Motor neuron (in vitro differentiated cells): ENCODE data around the gene JAG1. TPM values are rescaled to one million over a fixed set of nuclear protein-coding genes. Genes with fewer than 3 reads are reported as not detected.

Experiments
- ATAC-seq, 8 experiments: fragments of 200-7000 bp; cut with Tn5 transposase; replicated peaks in 6 of 8; 2 replicates each; pipeline ENCODE4 v1.8.0; 2021; ENCODE audit warnings: mild to moderate bottlenecking in 8 of 8, moderate library complexity in 8 of 8
- H3K27ac ChIP-seq, 2 donors: fragments of 250-450 bp; sonication (Bioruptor Pico); 2 replicates each; pipeline ENCODE4 v1.9.0; 2021; ENCODE audit warnings: antibody characterized with exemption in 2 of 2, mild to moderate bottlenecking in 2 of 2, moderate library complexity in 1 of 2
- H3K4me1 ChIP-seq, 2 donors: fragments of 250-450 bp; sonication (Bioruptor Pico); replicated peaks in 1 of 2; 2 replicates each; pipeline ENCODE4 v1.6.1; 2021; ENCODE audit warnings: antibody characterized with exemption in 2 of 2, mild to moderate bottlenecking in 2 of 2, moderate library complexity in 1 of 2
- H3K4me3 ChIP-seq, 5 donors: fragments of 250-450 bp; sonication (Bioruptor Pico); 2 replicates each; pipeline ENCODE4 v1.9.0; 2021; ENCODE audit warnings: antibody characterized with exemption in 5 of 5, mild to moderate bottlenecking in 5 of 5, moderate library complexity in 4 of 5
- WGBS, 10 experiments: fragments of 450-650 bp; shearing (Covaris generic); methylation state at CpG; one replicate each; pipeline ENCODE4 v1.0.0; 2022; 5-methylcytosine and 5-hydroxymethylcytosine counted together
- in situ Hi-C, 9 experiments: fragments of 400-800 bp; cut with MboI; loops; one replicate each; pipeline ENCODE4 v1.15.0; 2021; ENCODE audit warnings: low sequenced_read_pairs in 9 of 9, low pct_unique_long_range_greater_than_20kb in 2 of 9; ENCODE audit not compliant: unreplicated experiment in 9 of 9
- total RNA-seq, 8 experiments: library from RNA; unstranded; fragments of 300-600 nt; gene quantifications; 2 replicates each; pipeline versions ENCODE4 v1.2.3 to v1.2.4, GENCODE V29; 2022

The JAG1 gene
- total RNA-seq, 8 experiments from 2014 or later, result 15.3 to 93.4 (median 27.9) TPM

DNA sequence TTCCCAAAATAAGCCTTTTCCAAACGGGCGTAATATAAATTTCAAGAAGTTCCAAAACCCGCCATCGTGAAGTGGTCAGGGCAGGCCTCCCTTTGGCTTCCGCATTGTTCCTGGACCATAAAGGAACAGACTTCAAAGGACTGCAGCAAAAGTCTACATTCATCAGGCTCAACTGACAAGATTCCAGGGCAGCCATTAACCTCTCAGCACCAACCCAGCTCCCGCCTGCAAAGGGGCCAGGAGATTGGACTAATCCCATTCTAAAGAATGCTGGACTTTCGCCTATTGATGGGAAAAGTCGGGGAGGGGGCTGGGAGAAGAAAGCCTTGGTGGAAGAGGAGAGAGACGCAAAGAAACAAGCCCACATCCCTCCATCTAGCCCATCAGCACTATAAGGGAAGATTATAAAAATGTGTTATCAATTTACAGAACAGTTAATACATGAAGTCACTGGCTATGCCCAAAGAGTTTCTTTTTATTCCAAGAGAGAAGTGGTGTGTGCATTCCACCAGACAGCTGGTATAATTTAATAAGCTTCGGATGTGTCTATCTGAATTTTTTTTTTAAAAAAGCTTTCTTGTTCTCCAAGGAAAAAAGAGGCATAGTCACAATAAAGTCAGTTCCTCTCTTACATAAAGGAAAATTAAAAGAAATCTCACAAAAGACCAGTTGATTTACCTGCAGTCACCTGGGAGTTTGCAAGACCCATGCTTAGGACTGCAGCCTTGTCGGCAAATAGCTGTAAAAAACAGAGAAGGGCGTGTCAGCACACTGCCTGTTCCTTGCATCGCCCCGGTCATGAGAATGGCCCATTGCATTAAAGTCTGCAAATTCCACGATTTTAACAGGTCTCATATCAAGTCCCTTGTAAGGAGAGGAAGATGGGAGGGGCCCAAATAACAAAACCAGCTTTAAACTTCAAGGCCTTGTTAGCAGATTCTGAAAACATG lies 17.8 kb downstream of the JAG1 start:
- Histone ChIP-seq H3K4me3 (no peak overlapping the region), H3K27ac (no peak overlapping the region), H3K4me1 (peaks cover 55% of the 10 kb centered on the region in 2 donors)
- ATAC-seq, result peak in 5 of 8 experiments; percentile 33 to 43 (median 38)
- WGBS, 10 experiments, result 7 to 89% (median 39%) methylated on average over 3 to 14 of the region's 15 CpGs
- in situ Hi-C loops, result loop anchor here in 3 of 9 experiments (25.0 kb wide), 2 partner anchors 94 to 606 kb away; no protein-coding TSS in a partner anchor

DNA sequence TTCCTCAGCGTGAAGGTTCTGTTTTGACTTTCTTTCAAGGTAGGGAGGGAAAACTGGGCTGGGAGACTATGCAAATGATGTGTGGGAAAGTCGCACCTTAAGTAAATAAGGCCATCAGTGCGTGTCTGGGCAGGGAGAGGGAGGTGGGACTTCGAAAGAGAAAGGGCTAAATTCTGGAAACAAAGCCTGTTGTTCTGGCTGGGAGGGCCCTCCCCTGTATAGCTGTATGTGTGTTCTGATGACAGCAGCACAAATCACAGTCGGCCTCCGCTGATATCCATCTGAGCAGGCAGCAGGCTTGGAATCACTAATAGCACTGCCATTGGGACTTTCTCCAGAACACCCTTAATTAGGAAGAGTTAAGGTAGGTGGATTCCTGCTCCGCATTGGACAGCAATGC lies 19.2 kb downstream of the JAG1 start:
- Histone ChIP-seq H3K27ac (no peak overlapping the region), H3K4me1 (peaks cover 68 to 69% of the 10 kb centered on the region in 2 donors), H3K4me3 (no peak overlapping the region)
- WGBS, 10 experiments, result 24 to 100% (median 71%) methylated on average over 1 to 7 of the region's 7 CpGs; no CpG with 5 or more reads in 1 of the 10 experiments
- peak in 5 of 8 experiments; percentile 6 to 58 (median 56) for ATAC-seq
- in situ Hi-C loops, result loop anchor here in 3 of 9 experiments (25.0 kb wide), 2 partner anchors 92 to 608 kb away; no protein-coding TSS in a partner anchor

DNA sequence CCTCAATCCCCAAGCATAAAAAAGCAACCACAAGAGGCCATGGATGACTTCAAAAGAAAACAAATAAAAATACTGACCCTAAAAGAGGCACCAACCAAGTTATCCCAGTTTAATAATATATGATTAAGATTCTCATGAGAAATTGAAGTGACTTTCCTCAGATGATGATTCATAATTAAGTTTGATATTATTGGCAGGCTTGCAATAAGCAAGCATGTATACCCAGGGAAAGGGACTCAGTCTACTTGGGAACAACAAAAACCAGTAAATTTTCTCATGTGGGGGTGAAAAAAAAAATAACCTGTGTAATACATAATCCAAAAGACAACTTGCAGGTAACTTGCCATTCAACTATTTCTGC lies 19.6 kb downstream of the JAG1 start:
- Histone ChIP-seq H3K4me3 (no peak overlapping the region), H3K27ac (no peak overlapping the region), H3K4me1 (peaks cover 72 to 73% of the 10 kb centered on the region in 2 donors)
- in situ Hi-C loops, result loop anchor here in 3 of 9 experiments (25.0 kb wide), 2 partner anchors 92 to 608 kb away; no protein-coding TSS in a partner anchor
- ATAC-seq, result no peak

DNA sequence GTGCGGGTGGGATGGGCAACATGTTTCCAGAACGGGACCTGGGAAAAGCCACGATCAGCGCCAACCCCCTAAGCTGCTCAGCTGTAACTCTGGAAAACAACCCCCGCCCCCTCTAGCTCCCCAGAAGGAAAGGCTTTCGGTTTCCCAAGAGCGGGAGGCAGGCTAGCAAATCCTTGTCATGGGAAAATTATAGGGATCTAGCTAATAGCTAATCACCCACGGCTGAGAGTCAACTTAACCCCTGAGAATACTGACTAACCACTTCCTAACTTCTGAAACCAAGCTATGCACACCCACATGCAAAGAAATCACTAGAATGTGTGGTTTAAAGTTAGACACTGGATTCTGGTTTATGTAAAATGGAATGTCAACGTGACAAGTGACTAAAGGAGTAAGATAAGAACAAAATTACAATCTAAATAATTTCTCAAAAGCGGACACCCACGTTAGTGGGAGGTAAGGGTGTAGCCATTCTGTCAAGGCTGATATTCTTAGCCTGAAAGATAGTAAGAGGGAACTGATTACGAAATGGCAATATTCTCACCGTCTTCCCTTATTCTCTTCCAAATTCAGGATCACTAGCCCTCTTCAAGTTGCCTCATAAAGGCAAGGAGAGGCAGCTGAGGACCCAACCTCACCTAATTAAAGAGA lies 20.1 kb downstream of the JAG1 start:
- Histone ChIP-seq H3K4me3 (no peak overlapping the region), H3K4me1 (peaks cover 78% of the 10 kb centered on the region in 2 donors), H3K27ac (peak overlapping the region in 1 of 2 donors; percentile 17)
- WGBS, 10 experiments, result 11 to 77% (median 51%) methylated on average over 1 to 5 of the region's 13 CpGs
- peak in 1 of 8 experiments; percentile 17 for ATAC-seq
- in situ Hi-C loops, result loop anchor here in 3 of 9 experiments (25.0 kb wide), 2 partner anchors 91 to 609 kb away; no protein-coding TSS in a partner anchor

DNA sequence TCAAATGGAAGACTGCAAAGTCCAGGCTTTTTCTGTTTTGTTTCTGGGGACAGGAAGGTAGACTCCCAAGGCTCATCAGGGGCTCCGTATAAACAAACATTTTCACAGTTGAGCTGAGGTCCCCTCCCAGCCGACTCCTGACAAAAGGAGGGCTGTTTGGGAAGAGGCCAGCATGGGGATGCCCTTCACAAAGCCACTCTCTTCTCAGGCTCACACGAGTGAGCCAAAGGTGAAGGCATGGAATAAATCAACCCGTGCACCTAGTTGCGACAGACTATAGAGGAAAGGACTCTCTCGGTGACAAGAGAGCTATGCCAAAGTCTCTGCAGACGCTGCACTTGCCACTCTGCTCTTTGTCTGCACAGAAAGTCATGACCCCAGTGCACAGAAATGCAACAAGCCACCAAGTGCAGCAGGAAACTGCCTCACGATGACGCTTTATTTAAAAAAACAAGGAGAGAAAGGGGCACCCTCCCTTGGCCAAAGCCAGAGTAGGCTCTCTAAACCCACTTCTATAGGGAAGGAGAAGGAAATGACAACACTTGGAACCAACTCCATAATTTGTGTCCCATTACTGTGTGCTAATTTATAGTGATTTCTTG lies 21.0 kb downstream of the JAG1 start:
- Histone ChIP-seq H3K27ac (peak overlapping the region in 1 of 2 donors; percentile 31), H3K4me1 (peaks cover 87 to 88% of the 10 kb centered on the region in 2 donors), H3K4me3 (no peak overlapping the region)
- in situ Hi-C loops, result loop anchor here in 3 of 9 experiments (25.0 kb wide), 2 partner anchors 90 to 610 kb away; no protein-coding TSS in a partner anchor
- peak in 5 of 8 experiments; percentile 29 to 63 (median 57) for ATAC-seq
- WGBS, 10 experiments, result 0 to 100% (median 17%) methylated on average over 1 to 8 of the region's 9 CpGs; no CpG with 5 or more reads in 2 of the 10 experiments

DNA sequence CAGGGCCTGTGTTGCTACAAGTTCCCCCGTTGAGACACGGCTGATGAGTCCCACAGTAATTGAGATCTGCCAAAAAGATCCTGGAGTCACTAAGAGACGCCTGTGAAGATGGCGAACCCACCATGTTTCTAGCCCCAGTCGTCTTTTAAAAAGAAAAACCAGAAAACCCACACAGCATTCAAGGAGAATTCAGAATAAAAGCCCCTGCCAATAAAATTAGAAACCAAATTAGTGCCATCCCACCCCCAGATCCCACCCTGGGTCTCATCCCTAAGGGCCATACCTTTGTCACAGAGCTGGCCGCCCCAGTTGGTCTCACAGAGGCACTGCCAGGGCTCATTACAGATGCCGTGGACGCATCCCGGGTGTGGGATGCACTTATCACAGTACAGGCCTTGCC lies 21.6 kb downstream of the JAG1 start:
- peak in 2 of 8 experiments; percentile 1 for ATAC-seq
- Histone ChIP-seq H3K27ac (peak overlapping the region in 1 of 2 donors; percentile 31), H3K4me1 (peaks cover 93% of the 10 kb centered on the region in 2 donors), H3K4me3 (no peak overlapping the region)
- WGBS, 10 experiments, result 75 to 100% (median 86%) methylated on average over 2 to 5 of the region's 9 CpGs; no CpG with 5 or more reads in 4 of the 10 experiments
- in situ Hi-C loops, result loop anchor here in 3 of 9 experiments (25.0 kb wide), 2 partner anchors 90 to 610 kb away; no protein-coding TSS in a partner anchor

DNA sequence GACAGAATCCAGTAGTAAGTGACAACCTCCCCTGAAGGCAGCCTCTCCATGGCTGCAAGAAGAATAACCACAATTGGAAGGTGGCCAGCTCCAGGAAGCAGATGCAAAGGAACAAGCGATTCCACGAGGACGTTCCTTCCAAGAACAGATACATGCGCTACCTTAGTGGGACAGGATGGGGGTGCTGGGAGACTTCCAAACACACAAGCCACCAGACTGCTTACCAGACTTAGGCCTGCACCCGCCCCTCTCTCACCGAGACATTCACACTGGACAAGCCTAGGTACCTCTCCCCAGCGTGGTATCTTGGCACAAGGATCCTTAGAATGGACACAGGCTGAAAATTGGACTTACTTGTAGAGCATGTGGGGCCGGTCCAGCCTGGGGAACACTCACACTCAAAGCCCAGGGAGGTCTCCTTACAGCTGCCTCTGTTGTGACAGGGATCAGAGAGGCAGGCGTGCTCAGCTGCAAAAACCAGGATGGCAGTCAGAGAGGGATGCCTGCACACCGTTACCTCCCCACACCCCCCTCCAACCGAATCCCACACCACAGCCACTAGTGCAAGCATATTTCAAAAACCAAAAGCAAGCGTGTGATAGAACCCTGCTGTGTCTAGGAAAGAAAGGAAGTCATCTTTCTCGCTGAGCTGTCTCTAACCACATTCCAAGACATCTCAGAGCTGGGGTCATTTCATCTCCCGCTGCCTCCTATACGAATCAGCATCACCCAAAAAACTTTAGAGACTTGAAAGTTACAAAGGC lies 22.4 kb downstream of the JAG1 start:
- H3K4me1 ChIP-seq, result peaks cover 88 to 90% of the 10 kb centered on the region in 2 donors
- no peak overlapping the region for H3K27ac ChIP-seq
- no peak overlapping the region for H3K4me3 ChIP-seq
- in situ Hi-C loops, result loop anchor here in 3 of 9 experiments (25.0 kb wide), 2 partner anchors 89 to 611 kb away; no protein-coding TSS in a partner anchor
- 70 to 100% (median 82%) methylated on average over 1 to 4 of the region's 15 CpGs; no CpG with 5 or more reads in 2 of the 10 experiments for whole genome bisulfite sequencing, 10 experiments
- peak in 3 of 8 experiments; percentile 5 to 13 (median 11) for ATAC-seq

DNA sequence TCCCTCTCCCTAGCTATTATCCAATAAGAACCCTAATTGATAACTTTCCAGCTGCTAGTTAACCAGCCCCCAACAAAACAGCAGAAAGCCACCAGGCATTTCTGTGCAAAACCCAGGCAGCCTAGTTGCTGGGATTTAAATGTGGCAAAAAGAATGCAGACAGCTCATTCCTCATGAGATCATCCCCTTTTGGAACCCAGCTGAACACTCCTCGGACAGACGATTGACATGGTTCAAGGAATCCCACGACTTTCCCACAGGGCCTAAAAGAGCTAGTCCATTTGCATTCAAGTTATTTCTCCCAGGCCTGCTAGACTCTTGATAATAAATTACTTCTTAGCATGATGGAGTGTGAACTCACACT lies 24.0 kb downstream of the JAG1 start:
- Histone ChIP-seq H3K4me1 (peaks cover 72 to 74% of the 10 kb centered on the region in 2 donors), H3K4me3 (no peak overlapping the region), H3K27ac (peak overlapping the region in 1 of 2 donors; percentile 55)
- in situ Hi-C loops, result loop anchor here in 3 of 9 experiments (25.0 kb wide), 3 partner anchors 87 to 613 kb away; no protein-coding TSS in a partner anchor
- ATAC-seq, result peak in 5 of 8 experiments; percentile 57 to 66 (median 63)
- WGBS, 10 experiments, result 0 to 94% (median 80%) methylated on average over 1 to 3 of the region's 3 CpGs; no CpG with 5 or more reads in 7 of the 10 experiments

DNA sequence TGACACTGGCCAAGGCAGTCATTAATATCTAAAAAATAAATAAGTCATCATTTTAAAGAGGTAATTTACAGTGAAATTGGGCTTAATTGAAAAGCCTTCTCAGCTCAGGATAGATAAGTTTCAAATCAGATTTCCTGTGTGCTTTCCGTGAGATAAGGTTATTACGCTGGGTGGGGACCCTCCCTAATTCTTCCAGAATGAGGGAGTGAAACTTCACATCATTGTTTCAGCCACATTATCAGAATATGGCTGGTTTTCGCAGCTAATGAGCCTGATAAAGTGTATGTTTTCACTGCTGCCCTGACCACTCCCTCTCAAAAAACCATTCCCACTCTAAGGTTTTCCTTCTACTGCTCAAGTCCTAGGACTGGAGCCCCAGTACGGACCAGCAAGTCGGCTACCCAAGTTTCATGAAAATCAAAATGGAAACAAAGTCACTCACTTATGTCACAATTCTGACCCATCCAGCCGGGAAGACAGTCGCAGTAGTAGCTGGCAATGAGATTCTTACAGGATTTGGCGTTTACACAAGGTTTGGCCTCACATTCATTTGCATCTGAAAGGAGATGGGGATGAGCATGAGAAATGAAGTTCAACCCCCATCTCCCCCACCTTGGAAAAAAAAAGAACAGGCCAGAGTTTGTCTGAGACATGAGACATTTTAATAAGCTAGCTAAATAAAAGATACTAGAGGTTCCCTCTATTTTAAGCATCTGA lies 24.6 kb downstream of the JAG1 start:
- H3K27ac ChIP-seq, result peak overlapping the region; percentile 36 to 43
- no peak overlapping the region for H3K4me3 ChIP-seq
- ATAC-seq, result peak in 5 of 8 experiments; percentile 16 to 38 (median 35)
- 47 to 100% (median 77%) methylated on average over 1 to 7 of the region's 8 CpGs; no CpG with 5 or more reads in 1 of the 10 experiments for WGBS, 10 experiments
- peaks cover 66 to 68% of the 10 kb centered on the region in 2 donors for H3K4me1 ChIP-seq
- in situ Hi-C loops, result loop anchor here in 1 of 9 experiments (25.0 kb wide), 1 partner anchor 187 kb away; no protein-coding TSS in a partner anchor

DNA sequence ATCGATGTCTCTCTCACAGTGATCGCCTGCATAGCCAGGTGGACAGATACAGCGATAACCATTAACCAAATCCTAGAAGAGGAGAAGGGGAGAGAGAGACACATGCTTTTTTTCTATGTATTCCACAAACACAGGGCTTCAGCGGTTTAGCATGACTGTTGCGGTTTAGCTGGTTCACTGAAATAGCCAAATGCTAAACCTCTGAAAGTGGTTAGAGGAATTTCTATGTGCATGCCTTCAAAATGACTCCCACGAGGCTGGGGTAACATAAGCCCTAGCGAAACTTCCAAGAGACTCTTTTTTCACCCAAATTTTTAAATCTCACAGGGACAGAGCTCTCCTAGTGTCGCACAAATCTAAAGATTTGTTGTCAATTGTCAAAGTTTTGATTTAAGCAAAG lies 25.1 kb downstream of the JAG1 start:
- in situ Hi-C loops, result loop anchor here in 1 of 9 experiments (25.0 kb wide), 1 partner anchor 186 kb away; no protein-coding TSS in a partner anchor
- H3K4me1 ChIP-seq, result peaks cover 61 to 62% of the 10 kb centered on the region in 2 donors
- H3K27ac ChIP-seq, result peak overlapping the region; percentile 36 to 43
- ATAC-seq, result no peak
- no peak overlapping the region for H3K4me3 ChIP-seq
- WGBS, 10 experiments, result 72 to 100% (median 81%) methylated on average over 2 to 8 of the region's 8 CpGs; no CpG with 5 or more reads in 2 of the 10 experiments

DNA sequence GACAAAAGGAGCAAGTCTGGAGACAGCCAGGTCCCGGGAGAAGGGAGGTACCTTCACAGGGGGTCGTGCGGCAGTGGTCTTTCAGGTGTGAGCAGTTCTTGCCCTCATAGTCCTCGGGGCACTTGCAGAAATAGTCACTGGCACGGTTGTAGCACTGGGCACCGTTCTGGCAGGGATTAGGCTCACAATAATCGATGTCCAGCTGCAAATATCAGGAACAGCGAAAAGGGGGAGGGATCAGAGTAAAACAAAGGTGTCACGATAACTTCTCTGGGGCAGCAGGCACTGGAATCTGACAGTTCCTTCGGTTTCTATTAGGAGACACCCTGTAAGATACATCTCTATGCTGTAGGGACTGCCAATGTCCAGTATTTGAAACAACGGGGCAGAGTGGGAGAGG lies 25.9 kb downstream of the JAG1 start:
- peaks cover 53 to 55% of the 10 kb centered on the region in 2 donors for H3K4me1 ChIP-seq
- in situ Hi-C loops, result loop anchor here in 1 of 9 experiments (25.0 kb wide), 1 partner anchor 186 kb away; no protein-coding TSS in a partner anchor
- WGBS, 10 experiments, result 76 to 93% (median 82%) methylated on average over 3 to 10 of the region's 11 CpGs; no CpG with 5 or more reads in 2 of the 10 experiments
- H3K4me3 ChIP-seq, result no peak overlapping the region
- ATAC-seq, result no peak
- no peak overlapping the region for H3K27ac ChIP-seq
